K562 (cell line): ENCODE data around the gene WNT7B. TPM values are rescaled to one million over a fixed set of nuclear protein-coding genes. Genes with fewer than 3 reads are reported as not detected.

ENCODE experiments used
- ATAC-seq: fragments of 200-7000 bp; cut with Tn5 transposase; 3 replicates; pipeline ENCODE4 v1.9.1; 2020; ENCODE audit warnings: moderate library complexity
- BruUV-seq: library from RNA; stranded (reverse); fragments of 400-500 nt; replicated peaks from 2 replicates; lab custom pipeline; 2021; lab: Mats Ljungman, UMichigan
- CTCF ChIA-PET: fragments of 300-600 bp; formaldehyde crosslinking; extraction: SDS; loops from one replicate; lab custom pipeline; 2021; ENCODE audit warnings: low intra/inter-chr PET ratio; lab: Yijun Ruan, JAX
- POLR2A ChIA-PET: fragments of 300-600, 350-650 bp; sonication (Branson Sonifier 250); formaldehyde crosslinking; extraction: SDS; loops from one replicate; lab custom pipeline; 2021; ENCODE audit warnings: antibody characterized with exemption, inconsistent platforms; lab: Yijun Ruan, JAX
- DNase-seq, 4 experiments: peaks; one replicate each; pipeline versions ENCODE4 v3.0.0 to v3.0.0-alpha.2; 2011 to 2018; ENCODE audit warnings: low spot score in 3 of 4, mixed read lengths in 3 of 4; ENCODE audit errors: extremely low read depth in 1 of 4
- FAIRE-seq: peaks from 2 replicates; lab custom pipeline; 2011; peaks lifted over from hg19 to GRCh38; lab: Jason Lieb, UNC
- H2AFZ ChIP-seq: 2 replicates; pipeline ENCODE4 v1.6.0; 2011; ENCODE audit warnings: low read depth, low read length, control low read depth, inconsistent platforms
- H3K27ac ChIP-seq: fragments of 200-600 bp; 3 replicates; pipeline ENCODE4 v1.8.0; 2011; ENCODE audit warnings: low read depth, mild to moderate bottlenecking, control low read depth, inconsistent platforms, low read length, moderate library complexity, mixed read lengths; ENCODE audit errors: extremely low read depth
- H3K27me3 ChIP-seq, 2 experiments: fragments of 300-600 bp in 1 of 2; 2 replicates in 1 of 2; 3 replicates in 1 of 2; pipeline versions ENCODE4 v1.6.0 to v1.8.0; 2011; ENCODE audit warnings: inconsistent platforms in 2 of 2, low read length in 2 of 2, mild to moderate bottlenecking in 1 of 2, mixed read lengths in 1 of 2, moderate library complexity in 1 of 2; ENCODE audit not compliant: control insufficient read depth in 2 of 2, insufficient read depth in 2 of 2
- H3K36me3 ChIP-seq: fragments of 300-600 bp; 3 replicates; pipeline ENCODE4 v1.8.0; 2011; ENCODE audit warnings: mild to moderate bottlenecking, low read length, inconsistent platforms; ENCODE audit not compliant: control insufficient read depth, insufficient read depth
- H3K4me1 ChIP-seq, 2 experiments: fragments of 200-600 bp in 1 of 2; replicated peaks in 1 of 2; 2 replicates in 1 of 2; 3 replicates in 1 of 2; pipeline versions ENCODE4 v1.5.1 to v1.8.0; 2011; ENCODE audit warnings: inconsistent platforms in 2 of 2, low read length in 2 of 2, mild to moderate bottlenecking in 1 of 2, mixed read lengths in 1 of 2, moderate library complexity in 1 of 2; ENCODE audit not compliant: control insufficient read depth in 2 of 2, insufficient read depth in 2 of 2
- H3K4me2 ChIP-seq: 2 replicates; pipeline ENCODE4 v1.6.1; 2011; ENCODE audit warnings: low read length, control low read depth, inconsistent platforms, mixed read lengths; ENCODE audit not compliant: insufficient read depth
- H3K4me3 ChIP-seq: fragments of 200-600 bp; sonication (generic), shearing (Covaris generic); 2 replicates; pipeline ENCODE4 v1.5.1; 2016; ENCODE audit warnings: control low read depth, inconsistent platforms
- H3K79me2 ChIP-seq: fragments of 200-600 bp; 3 replicates; pipeline ENCODE4 v1.8.0; 2011; ENCODE audit warnings: low read length, inconsistent platforms; ENCODE audit not compliant: control insufficient read depth, insufficient read depth
- H3K9ac ChIP-seq, 2 experiments: 2 replicates each; pipeline versions ENCODE4 v1.6.0 to v1.6.1; 2011; ENCODE audit warnings: low read depth in 2 of 2, low read length in 2 of 2, control low read depth in 1 of 2, inconsistent platforms in 1 of 2, mild to moderate bottlenecking in 1 of 2, mixed read lengths in 1 of 2; ENCODE audit not compliant: insufficient read depth in 1 of 2
- H3K9me1 ChIP-seq: one replicate; pipeline ENCODE4 v1.6.0; 2011; ENCODE audit warnings: inconsistent platforms, mild to moderate bottlenecking, low read length, moderate library complexity; ENCODE audit not compliant: control insufficient read depth, insufficient read depth
- H3K9me3 ChIP-seq: replicated peaks from 2 replicates; pipeline ENCODE4 v1.5.1; 2011; ENCODE audit warnings: low read depth, low read length, inconsistent platforms; ENCODE audit not compliant: control insufficient read depth, insufficient read depth
- H4K20me1 ChIP-seq: replicated peaks from 2 replicates; pipeline ENCODE4 v1.6.1; 2011; ENCODE audit warnings: low read length, inconsistent platforms, mixed read lengths; ENCODE audit not compliant: control insufficient read depth, insufficient read depth
- ARNT ChIP-seq, 2 experiments: fragments of 450-650 bp; IDR thresholded peaks; 2 replicates each; pipeline ENCODE4 v1.6.1; 2016; ENCODE audit warnings: mild to moderate bottlenecking in 1 of 2
- E2F4 ChIP-seq: sonication (generic); formaldehyde crosslinking; IDR thresholded peaks from 2 replicates; pipeline ENCODE4 v1.8.0; 2022; ENCODE audit warnings: mild to moderate bottlenecking, low read depth, missing genetic modification reagents
- ETV1 ChIP-seq: fragments of 450-650 bp; conservative IDR thresholded peaks from 2 replicates; pipeline ENCODE4 v1.6.1; 2016; ENCODE audit warnings: missing genetic modification characterization, control low read depth, low read depth, missing compliant biosample characterization
- FOXK1 ChIP-seq: sonication (generic); formaldehyde crosslinking; IDR thresholded peaks from 2 replicates; pipeline ENCODE4 v1.8.0; 2022; ENCODE audit warnings: missing genetic modification reagents, mild to moderate bottlenecking, borderline replicate concordance
- PML ChIP-seq: IDR thresholded peaks from 2 replicates; pipeline ENCODE4 v1.6.1; 2012; ENCODE audit warnings: low read length, inconsistent platforms
- SMARCC2 ChIP-seq: fragments of 450-650 bp; IDR thresholded peaks from 2 replicates; pipeline ENCODE4 v1.6.1; 2017; ENCODE audit warnings: antibody characterized with exemption, moderate library complexity, mild to moderate bottlenecking, low read depth
- TOE1 ChIP-seq, 2 experiments: fragments of 450-650 bp in 1 of 2; sonication (generic) in 1 of 2; formaldehyde crosslinking in 1 of 2; IDR thresholded peaks; 2 replicates each; pipeline versions ENCODE4 v1.7.1 to v1.8.0; 2016 to 2022; ENCODE audit warnings: borderline replicate concordance in 2 of 2, mild to moderate bottlenecking in 2 of 2, antibody characterized with exemption in 1 of 2, inconsistent platforms in 1 of 2, low read depth in 1 of 2, missing genetic modification reagents in 1 of 2, moderate library complexity in 1 of 2
- ZNF347 ChIP-seq: fragments of 450-650 bp; formaldehyde crosslinking; IDR thresholded peaks from 2 replicates; pipeline ENCODE4 v1.4.0; 2020; ENCODE audit warnings: low read depth, mild to moderate bottlenecking, moderate library complexity
- ZNF511 ChIP-seq: sonication (generic); formaldehyde crosslinking; IDR thresholded peaks from 2 replicates; pipeline ENCODE4 v1.8.0; 2022; ENCODE audit warnings: mild to moderate bottlenecking, missing genetic modification reagents
- WGBS: fragments of 100-300 bp; shearing (Covaris generic); methylation state at CpG from one replicate; pipeline ENCODE4 v1.1.6; 2016; ENCODE audit warnings: low coverage, mixed read lengths; ENCODE audit not compliant: insufficient coverage; ENCODE audit errors: missing lambda C conversion rate; 5-methylcytosine and 5-hydroxymethylcytosine counted together
- in situ Hi-C: fragments of 300-500 bp; cut with MboI; formaldehyde crosslinking; loops from 4 replicates; pipeline ENCODE4 v1.15.0; 2018; ENCODE audit warnings: inconsistent platforms, mixed read lengths
- intact Hi-C: fragments of 100-400 bp; cut with micrococcal nuclease; formaldehyde crosslinking; loops from 2 replicates; pipeline ENCODE4 v1.14.2; 2022
- polyA plus RNA-seq, 8 experiments: library from polyadenylated mRNA; depleted of rRNA in 4 of 8; stranded (reverse) in 5 of 8; unstranded in 3 of 8; fragments of >200 nt; fragmentation: Nextera tagmentation in 2 of 8; fragmentation: Illumina TruSeq in 1 of 8; extraction: Ambion mirVana in 2 of 8; extraction: Trizol in 1 of 8; gene quantifications; 2 replicates each; pipeline versions ENCODE4 v1.2.1 to v1.2.3, GENCODE V29; 2011 to 2014; ENCODE audit warnings: inconsistent platforms in 1 of 8, missing spikeins in 1 of 8
- total RNA-seq, 7 experiments: library from RNA; depleted of rRNA in 6 of 7; stranded (reverse); fragments of >200 nt in 6 of 7; fragmentation: Illumina TruSeq in 2 of 7; extraction: Trizol in 2 of 7; gene quantifications; 2 replicates each; pipeline versions ENCODE4 v1.2.1 to v1.2.3, GENCODE V29; 2011 to 2021; ENCODE audit warnings: low replicate concordance in 1 of 7

Gene WNT7B
- total and polyA plus RNA-seq, 9 of the 15 experiments (the other 6 are each of a cell fraction or from before 2014, with no cell fraction given): not detected

GRCh38 chr22:45917146-45917545 lies 59.8 kb downstream of the WNT7B start:
- BruUV-seq: no TSS peak
- 1% methylated on average over 10 of the region's 12 CpGs for WGBS
- Histone ChIP-seq H3K9ac (no peak overlapping the region), H3K27me3 (peaks cover 0 to 2% of the 10 kb centered on the region in 2 experiments; a peak in 2 of 5 replicates), H3K4me2 (no peak overlapping the region), H4K20me1 (0 out of 2 replicates have a peak, but pooled peaks cover 2% of the 10 kb centered on the region), H3K9me3 (no peaks in the 10 kb centered on the region), H3K79me2 (no peaks in the 10 kb centered on the region), H3K36me3 (no peaks in the 10 kb centered on the region), H2AFZ (no peak overlapping the region), H3K27ac (no peak overlapping the region), H3K9me1 (no peaks in the 10 kb centered on the region), H3K4me1 (no peaks in the 10 kb centered on the region; a peak in 1 of 5 replicates), H3K4me3 (no peak overlapping the region)
- ATAC-seq: no peak
- intact Hi-C loops: no loop called here
- no peak for DNase-seq
- no peak for FAIRE-seq
- POLR2A ChIA-PET: no interaction called here
- in situ Hi-C loops: no loop called here
- TF ChIP-seq ZNF511 (CRISPR knock-in tag) (no peak), ZNF347 (CRISPR knock-in tag) (no peak), SMARCC2 (no peak), TOE1 (IDR thresholded peaks at IDR 0.05; ENCODE audit: borderline replicate concordance) (no peak), TOE1 (CRISPR knock-in tag; IDR thresholded peaks at IDR 0.05; ENCODE audit: borderline replicate concordance, low read depth) (no peak), PML (no peak), ETV1 (tag) (no peak), ARNT (IDR thresholded peaks at IDR 0.05) (no peak), E2F4 (CRISPR knock-in tag) (no peak), FOXK1 (CRISPR knock-in tag) (no peak)
- CTCF ChIA-PET: no interaction called here
